DND-41 (cell line): ENCODE results near the gene ETV5.

Experiments
- EZH2 ChIP-seq: IDR thresholded peaks from 3 replicates; pipeline ENCODE4 v1.6.1; 2012; ENCODE audit warnings: borderline replicate concordance, low read depth, mild to moderate bottlenecking, moderate library complexity, low read length, inconsistent platforms; ENCODE audit not compliant: severe bottlenecking
- TF ChIP-seq, protein P1 (sequence below): IDR thresholded peaks from 2 replicates; pipeline ENCODE4 v1.5.1; 2012; ENCODE audit warnings: borderline replicate concordance, low read length, moderate library complexity, mild to moderate bottlenecking; ENCODE audit not compliant: poor library complexity, severe bottlenecking; ENCODE audit errors: extremely low read depth

DNA sequence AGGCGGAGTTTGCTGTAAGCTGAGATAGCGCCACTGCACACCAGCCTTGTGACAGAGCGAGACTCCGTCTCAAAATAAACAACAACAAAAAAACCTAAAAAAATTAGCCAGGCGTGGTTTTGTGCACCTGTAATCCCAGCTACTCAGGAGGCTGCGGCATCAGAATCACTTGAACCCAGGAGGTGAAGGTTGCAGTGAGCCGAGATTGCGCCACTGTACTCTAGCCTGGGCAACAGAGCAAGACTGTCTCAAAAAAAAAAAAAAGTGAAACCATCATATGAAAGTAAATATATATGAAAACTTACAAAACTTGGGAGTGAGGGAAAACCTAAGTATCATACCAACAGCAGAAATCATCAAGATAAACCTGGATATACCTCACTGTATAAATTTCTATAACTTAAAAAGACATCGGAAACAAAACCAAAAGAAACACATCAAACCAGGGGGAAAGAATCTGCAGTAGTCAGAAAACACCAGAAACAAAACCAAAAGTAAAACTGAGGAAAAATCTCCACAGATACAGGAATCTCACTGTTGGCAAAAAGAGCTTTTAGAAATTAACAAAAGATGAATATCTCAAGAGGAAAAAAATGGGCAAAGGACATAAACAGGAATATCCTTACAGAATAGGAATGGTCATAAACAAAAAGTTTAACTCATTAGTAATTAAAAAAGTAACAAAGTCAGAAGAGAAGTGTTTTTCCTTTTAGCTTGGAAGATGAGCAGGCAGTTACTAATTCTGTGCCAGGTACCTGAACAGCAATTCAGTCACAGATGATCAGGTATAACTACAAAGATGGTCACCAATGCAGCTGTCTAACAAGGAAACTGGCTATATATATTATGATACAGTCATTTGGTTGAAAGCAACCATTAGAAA, 41.3 kb downstream of the ETV5 start:
- TF ChIP-seq, protein P1, sequence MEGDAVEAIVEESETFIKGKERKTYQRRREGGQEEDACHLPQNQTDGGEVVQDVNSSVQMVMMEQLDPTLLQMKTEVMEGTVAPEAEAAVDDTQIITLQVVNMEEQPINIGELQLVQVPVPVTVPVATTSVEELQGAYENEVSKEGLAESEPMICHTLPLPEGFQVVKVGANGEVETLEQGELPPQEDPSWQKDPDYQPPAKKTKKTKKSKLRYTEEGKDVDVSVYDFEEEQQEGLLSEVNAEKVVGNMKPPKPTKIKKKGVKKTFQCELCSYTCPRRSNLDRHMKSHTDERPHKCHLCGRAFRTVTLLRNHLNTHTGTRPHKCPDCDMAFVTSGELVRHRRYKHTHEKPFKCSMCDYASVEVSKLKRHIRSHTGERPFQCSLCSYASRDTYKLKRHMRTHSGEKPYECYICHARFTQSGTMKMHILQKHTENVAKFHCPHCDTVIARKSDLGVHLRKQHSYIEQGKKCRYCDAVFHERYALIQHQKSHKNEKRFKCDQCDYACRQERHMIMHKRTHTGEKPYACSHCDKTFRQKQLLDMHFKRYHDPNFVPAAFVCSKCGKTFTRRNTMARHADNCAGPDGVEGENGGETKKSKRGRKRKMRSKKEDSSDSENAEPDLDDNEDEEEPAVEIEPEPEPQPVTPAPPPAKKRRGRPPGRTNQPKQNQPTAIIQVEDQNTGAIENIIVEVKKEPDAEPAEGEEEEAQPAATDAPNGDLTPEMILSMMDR, result no peak
- TF ChIP-seq EZH2, result no peak
